WTC11 (cell line): ENCODE data around the gene LGALS13. TPM values are rescaled to one million over a fixed set of nuclear protein-coding genes. Genes with fewer than 3 reads are reported as not detected.
"Not testable (repeated sequence)": the region's sequence is repeated elsewhere in the genome, so short reads cannot be mapped to it uniquely, and the experiment has no call there.

Source experiments
- ATAC-seq: fragments of 200-7000 bp; cut with Tn5 transposase; 2 replicates; pipeline ENCODE4 v1.10.0; 2021; ENCODE audit warnings: mild to moderate bottlenecking, moderate library complexity
- CTCF ChIA-PET: fragments of 300-600 bp; sonication (Branson Sonifier 250); formaldehyde crosslinking; loops from one replicate; lab custom pipeline; 2021; ENCODE audit warnings: antibody characterized with exemption; lab: Charles Lee
- POLR2A ChIA-PET: fragments of 350-600 bp; sonication (Branson Sonifier 250); formaldehyde crosslinking; loops from one replicate; lab custom pipeline; 2021; ENCODE audit warnings: antibody characterized with exemption; lab: Charles Lee
- DNase-seq: peaks from one replicate; pipeline ENCODE4 v3.0.0; 2021; ENCODE audit warnings: low spot score
- H3K27ac Mint-ChIP-seq: 2 replicates; pipeline ENCODE4 v1.8.0; 2021; ENCODE audit warnings: mixed read lengths
- H3K27me3 Mint-ChIP-seq: 2 replicates; pipeline ENCODE4 v1.8.0; 2021; ENCODE audit warnings: low read depth, mild to moderate bottlenecking, moderate library complexity, mixed read lengths
- H3K36me3 Mint-ChIP-seq: 2 replicates; pipeline ENCODE4 v1.8.0; 2021; ENCODE audit warnings: mixed read lengths
- H3K4me1 Mint-ChIP-seq: 2 replicates; pipeline ENCODE4 v1.8.0; 2022; ENCODE audit warnings: mixed read lengths
- H3K4me3 Mint-ChIP-seq: 2 replicates; pipeline ENCODE4 v1.8.0; 2021; ENCODE audit warnings: mild to moderate bottlenecking, moderate library complexity, mixed read lengths
- H3K9me3 Mint-ChIP-seq: 2 replicates; pipeline ENCODE4 v1.8.0; 2021; ENCODE audit warnings: mixed read lengths
- ATF1 ChIP-seq: sonication (generic); formaldehyde crosslinking; IDR thresholded peaks from 2 replicates; pipeline ENCODE4 v1.8.1; 2023; ENCODE audit warnings: mild to moderate bottlenecking, moderate library complexity, missing genetic modification reagents
- CBFB ChIP-seq: sonication (generic); formaldehyde crosslinking; IDR thresholded peaks from 2 replicates; pipeline ENCODE4 v1.8.1; 2022; ENCODE audit warnings: mild to moderate bottlenecking, low read depth, missing genetic modification reagents
- FOXJ3 ChIP-seq: sonication (generic); formaldehyde crosslinking; IDR thresholded peaks from 2 replicates; pipeline ENCODE4 v1.9.0; 2021; ENCODE audit warnings: missing genetic modification reagents, mild to moderate bottlenecking, borderline replicate concordance
- FOXP1 ChIP-seq: sonication (generic); formaldehyde crosslinking; IDR thresholded peaks from 2 replicates; pipeline ENCODE4 v1.8.0; 2022; ENCODE audit warnings: missing genetic modification reagents, mild to moderate bottlenecking, moderate library complexity, borderline replicate concordance
- MYBL2 ChIP-seq: sonication (generic); formaldehyde crosslinking; IDR thresholded peaks from 2 replicates; pipeline ENCODE4 v1.8.1; 2023; ENCODE audit warnings: mild to moderate bottlenecking, moderate library complexity, missing genetic modification reagents
- NFE2L1 ChIP-seq: sonication (generic); formaldehyde crosslinking; IDR thresholded peaks from 2 replicates; pipeline ENCODE4 v1.8.1; 2023; ENCODE audit warnings: missing genetic modification reagents
- ZBTB21 ChIP-seq: sonication (generic); formaldehyde crosslinking; IDR thresholded peaks from 2 replicates; pipeline ENCODE4 v1.8.1; 2023; ENCODE audit warnings: mild to moderate bottlenecking, missing genetic modification reagents, borderline replicate concordance
- ZNF121 ChIP-seq: sonication (generic); formaldehyde crosslinking; IDR thresholded peaks from 2 replicates; pipeline ENCODE4 v1.8.0; 2023; ENCODE audit warnings: missing genetic modification reagents
- ZNF232 ChIP-seq: sonication (generic); formaldehyde crosslinking; IDR thresholded peaks from 2 replicates; pipeline ENCODE4 v1.8.0; 2022; ENCODE audit warnings: mild to moderate bottlenecking, missing genetic modification reagents
- ZNF263 ChIP-seq: sonication (generic); formaldehyde crosslinking; IDR thresholded peaks from 2 replicates; pipeline ENCODE4 v1.8.1; 2022; ENCODE audit warnings: low read depth, mild to moderate bottlenecking, moderate library complexity, missing genetic modification reagents
- ZNF396 ChIP-seq: fragments of 250-450 bp; sonication (Bioruptor Pico); IDR thresholded peaks from 2 replicates; pipeline ENCODE4 v1.8.0; 2021; ENCODE audit warnings: mild to moderate bottlenecking, moderate library complexity, borderline replicate concordance
- total RNA-seq: library from RNA; stranded (reverse); gene quantifications from 3 replicates; pipeline ENCODE4 v1.2.3, GENCODE V29; 2021
- TF ChIP-seq, protein P1 (sequence below): fragments of 250-450 bp; sonication (Bioruptor Pico); IDR thresholded peaks from 2 replicates; pipeline ENCODE4 v1.8.0; 2021; ENCODE audit warnings: mild to moderate bottlenecking
- TF ChIP-seq, protein P2 (sequence below): sonication (generic); formaldehyde crosslinking; IDR thresholded peaks from 2 replicates; pipeline ENCODE4 v1.8.0; 2023; ENCODE audit warnings: mild to moderate bottlenecking, missing genetic modification reagents
- TF ChIP-seq, protein P3 (sequence below): sonication (generic); formaldehyde crosslinking; IDR thresholded peaks from 2 replicates; pipeline ENCODE4 v1.8.1; 2022; ENCODE audit warnings: missing genetic modification reagents, borderline replicate concordance
- TF ChIP-seq, protein P4 (sequence below): sonication (generic); formaldehyde crosslinking; IDR thresholded peaks from 2 replicates; pipeline ENCODE4 v1.8.1; 2022; ENCODE audit warnings: low read depth, mild to moderate bottlenecking, moderate library complexity, missing genetic modification reagents, borderline replicate concordance

Gene LGALS13
- total RNA-seq, 1 experiment from 2014 or later, result not detected

GRCh38 chr19:39613597-39613996 lies 11.3 kb downstream of the LGALS13 start:
- Mint-ChIP-seq H3K9me3 (peaks cover 54% of the 10 kb centered on the region), H3K4me3 (no peak overlapping the region), H3K27ac (no peak overlapping the region), H3K4me1 (no peaks in the 10 kb centered on the region), H3K36me3 (peaks cover 12% of the 10 kb centered on the region), H3K27me3 (peaks cover 15% of the 10 kb centered on the region)
- TF ChIP-seq FOXJ3 (no peak), NFE2L1 (CRISPR knock-in tag) (no peak), ZNF121 (no peak), ZNF263 (CRISPR knock-in tag) (no peak), ZNF232 (CRISPR knock-in tag) (no peak), ATF1 (CRISPR knock-in tag) (no peak), CBFB (no peak), ZNF396 (CRISPR knock-in tag) (no peak)
- TF ChIP-seq, protein P1, sequence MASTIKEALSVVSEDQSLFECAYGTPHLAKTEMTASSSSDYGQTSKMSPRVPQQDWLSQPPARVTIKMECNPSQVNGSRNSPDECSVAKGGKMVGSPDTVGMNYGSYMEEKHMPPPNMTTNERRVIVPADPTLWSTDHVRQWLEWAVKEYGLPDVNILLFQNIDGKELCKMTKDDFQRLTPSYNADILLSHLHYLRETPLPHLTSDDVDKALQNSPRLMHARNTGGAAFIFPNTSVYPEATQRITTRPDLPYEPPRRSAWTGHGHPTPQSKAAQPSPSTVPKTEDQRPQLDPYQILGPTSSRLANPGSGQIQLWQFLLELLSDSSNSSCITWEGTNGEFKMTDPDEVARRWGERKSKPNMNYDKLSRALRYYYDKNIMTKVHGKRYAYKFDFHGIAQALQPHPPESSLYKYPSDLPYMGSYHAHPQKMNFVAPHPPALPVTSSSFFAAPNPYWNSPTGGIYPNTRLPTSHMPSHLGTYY (CRISPR knock-in tag), result no peak
- TF ChIP-seq, protein P2, sequence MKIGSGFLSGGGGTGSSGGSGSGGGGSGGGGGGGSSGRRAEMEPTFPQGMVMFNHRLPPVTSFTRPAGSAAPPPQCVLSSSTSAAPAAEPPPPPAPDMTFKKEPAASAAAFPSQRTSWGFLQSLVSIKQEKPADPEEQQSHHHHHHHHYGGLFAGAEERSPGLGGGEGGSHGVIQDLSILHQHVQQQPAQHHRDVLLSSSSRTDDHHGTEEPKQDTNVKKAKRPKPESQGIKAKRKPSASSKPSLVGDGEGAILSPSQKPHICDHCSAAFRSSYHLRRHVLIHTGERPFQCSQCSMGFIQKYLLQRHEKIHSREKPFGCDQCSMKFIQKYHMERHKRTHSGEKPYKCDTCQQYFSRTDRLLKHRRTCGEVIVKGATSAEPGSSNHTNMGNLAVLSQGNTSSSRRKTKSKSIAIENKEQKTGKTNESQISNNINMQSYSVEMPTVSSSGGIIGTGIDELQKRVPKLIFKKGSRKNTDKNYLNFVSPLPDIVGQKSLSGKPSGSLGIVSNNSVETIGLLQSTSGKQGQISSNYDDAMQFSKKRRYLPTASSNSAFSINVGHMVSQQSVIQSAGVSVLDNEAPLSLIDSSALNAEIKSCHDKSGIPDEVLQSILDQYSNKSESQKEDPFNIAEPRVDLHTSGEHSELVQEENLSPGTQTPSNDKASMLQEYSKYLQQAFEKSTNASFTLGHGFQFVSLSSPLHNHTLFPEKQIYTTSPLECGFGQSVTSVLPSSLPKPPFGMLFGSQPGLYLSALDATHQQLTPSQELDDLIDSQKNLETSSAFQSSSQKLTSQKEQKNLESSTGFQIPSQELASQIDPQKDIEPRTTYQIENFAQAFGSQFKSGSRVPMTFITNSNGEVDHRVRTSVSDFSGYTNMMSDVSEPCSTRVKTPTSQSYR, result no peak
- TF ChIP-seq, protein P3, sequence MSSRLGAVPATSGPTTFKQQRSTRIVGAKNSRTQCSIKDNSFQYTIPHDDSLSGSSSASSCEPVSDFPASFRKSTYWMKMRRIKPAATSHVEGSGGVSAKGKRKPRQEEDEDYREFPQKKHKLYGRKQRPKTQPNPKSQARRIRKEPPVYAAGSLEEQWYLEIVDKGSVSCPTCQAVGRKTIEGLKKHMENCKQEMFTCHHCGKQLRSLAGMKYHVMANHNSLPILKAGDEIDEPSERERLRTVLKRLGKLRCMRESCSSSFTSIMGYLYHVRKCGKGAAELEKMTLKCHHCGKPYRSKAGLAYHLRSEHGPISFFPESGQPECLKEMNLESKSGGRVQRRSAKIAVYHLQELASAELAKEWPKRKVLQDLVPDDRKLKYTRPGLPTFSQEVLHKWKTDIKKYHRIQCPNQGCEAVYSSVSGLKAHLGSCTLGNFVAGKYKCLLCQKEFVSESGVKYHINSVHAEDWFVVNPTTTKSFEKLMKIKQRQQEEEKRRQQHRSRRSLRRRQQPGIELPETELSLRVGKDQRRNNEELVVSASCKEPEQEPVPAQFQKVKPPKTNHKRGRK, result no peak
- CTCF ChIA-PET, result no interaction called here
- ATAC-seq, result no peak
- POLR2A ChIA-PET, result no interaction called here
- no peak for DNase-seq

- POLR2A ChIA-PET, result no interaction called here
- Mint-ChIP-seq H3K4me3 (no peak overlapping the region), H3K27me3 (peaks cover 42% of the 10 kb centered on the region), H3K9me3 (peaks cover 37% of the 10 kb centered on the region), H3K36me3 (peaks cover 8% of the 10 kb centered on the region), H3K4me1 (no peaks in the 10 kb centered on the region), H3K27ac (no peak overlapping the region)
- CTCF ChIA-PET, result no interaction called here
- ATAC-seq (no peak), DNase-seq (no peak)
- TF ChIP-seq FOXP1 (no peak), MYBL2 (CRISPR knock-in tag) (no peak), FOXJ3 (no peak), ZBTB21 (CRISPR knock-in tag) (no peak)
These were observed 15.4 kb downstream of the LGALS13 start for GRCh38 chr19:39617745-39618144.

- Mint-ChIP-seq H3K9me3 (no peaks in the 10 kb centered on the region), H3K36me3 (no peaks in the 10 kb centered on the region), H3K4me3 (no peak overlapping the region), H3K4me1 (peaks cover 12% of the 10 kb centered on the region), H3K27me3 (peaks cover 30% of the 10 kb centered on the region), H3K27ac (no peak overlapping the region)
- ChIA-PET CTCF (interaction anchor here (1.3 kb wide), 1 partner anchor 72 kb away, joined by 8 read pairs; no protein-coding TSS in a partner anchor), POLR2A (no interaction called here)
- ATAC-seq (peak; percentile 26; the same call in 1 of the 2 replicates), DNase-seq (peak; percentile 39)
- TF ChIP-seq, protein P4, sequence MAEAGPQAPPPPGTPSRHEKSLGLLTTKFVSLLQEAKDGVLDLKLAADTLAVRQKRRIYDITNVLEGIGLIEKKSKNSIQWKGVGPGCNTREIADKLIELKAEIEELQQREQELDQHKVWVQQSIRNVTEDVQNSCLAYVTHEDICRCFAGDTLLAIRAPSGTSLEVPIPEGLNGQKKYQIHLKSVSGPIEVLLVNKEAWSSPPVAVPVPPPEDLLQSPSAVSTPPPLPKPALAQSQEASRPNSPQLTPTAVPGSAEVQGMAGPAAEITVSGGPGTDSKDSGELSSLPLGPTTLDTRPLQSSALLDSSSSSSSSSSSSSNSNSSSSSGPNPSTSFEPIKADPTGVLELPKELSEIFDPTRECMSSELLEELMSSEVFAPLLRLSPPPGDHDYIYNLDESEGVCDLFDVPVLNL (CRISPR knock-in tag), result no peak
These were observed 21.6 kb downstream of the LGALS13 start for GRCh38 chr19:39623946-39624345.

GRCh38 chr19:39627631-39628030 lies 25.3 kb downstream of the LGALS13 start:
- H3K4me1 Mint-ChIP-seq, result peaks cover 17% of the 10 kb centered on the region
- H3K27me3 Mint-ChIP-seq, ATAC-seq, POLR2A ChIA-PET, H3K9me3 Mint-ChIP-seq, H3K4me3 Mint-ChIP-seq, H3K27ac Mint-ChIP-seq, H3K36me3 Mint-ChIP-seq, DNase-seq: not testable (repeated sequence)
- CTCF ChIA-PET, result interaction anchor here (0.8 to 2.2 kb wide), 5 partner anchors 43 to 141 kb away, joined by 3 to 12 read pairs (median 4); partner anchors contain the start of gene SELENOV
